Measurements from ENCODE around the gene APOBEC3B. TPM values are rescaled to one million over a fixed set of nuclear protein-coding genes. Genes with fewer than 3 reads are reported as not detected.

The APOBEC3B gene
- polyA plus RNA-seq, 1 donor from 2014 or later, result not detected

DNA sequence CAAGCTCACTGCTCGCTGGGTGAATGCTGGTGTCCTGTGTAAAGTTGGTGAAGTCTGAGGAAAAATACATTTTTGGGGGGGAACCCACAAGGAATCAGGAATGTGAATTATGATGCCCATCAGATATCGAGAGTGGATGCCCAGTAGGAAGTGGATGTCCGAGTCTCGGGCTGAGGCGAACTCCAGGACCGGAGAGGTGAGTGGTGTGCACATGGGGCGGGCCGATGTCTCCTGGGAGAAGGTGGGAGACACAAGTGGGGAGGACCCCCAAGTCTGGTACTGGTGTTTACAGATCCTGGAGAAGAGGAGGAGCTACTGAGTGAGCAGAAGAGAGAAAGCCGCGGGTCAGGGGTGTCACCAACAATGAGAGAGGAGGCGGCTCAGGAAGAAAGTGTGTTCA is 43.9 kb upstream of the APOBEC3B start:
- TF ChIP-seq, protein P1, sequence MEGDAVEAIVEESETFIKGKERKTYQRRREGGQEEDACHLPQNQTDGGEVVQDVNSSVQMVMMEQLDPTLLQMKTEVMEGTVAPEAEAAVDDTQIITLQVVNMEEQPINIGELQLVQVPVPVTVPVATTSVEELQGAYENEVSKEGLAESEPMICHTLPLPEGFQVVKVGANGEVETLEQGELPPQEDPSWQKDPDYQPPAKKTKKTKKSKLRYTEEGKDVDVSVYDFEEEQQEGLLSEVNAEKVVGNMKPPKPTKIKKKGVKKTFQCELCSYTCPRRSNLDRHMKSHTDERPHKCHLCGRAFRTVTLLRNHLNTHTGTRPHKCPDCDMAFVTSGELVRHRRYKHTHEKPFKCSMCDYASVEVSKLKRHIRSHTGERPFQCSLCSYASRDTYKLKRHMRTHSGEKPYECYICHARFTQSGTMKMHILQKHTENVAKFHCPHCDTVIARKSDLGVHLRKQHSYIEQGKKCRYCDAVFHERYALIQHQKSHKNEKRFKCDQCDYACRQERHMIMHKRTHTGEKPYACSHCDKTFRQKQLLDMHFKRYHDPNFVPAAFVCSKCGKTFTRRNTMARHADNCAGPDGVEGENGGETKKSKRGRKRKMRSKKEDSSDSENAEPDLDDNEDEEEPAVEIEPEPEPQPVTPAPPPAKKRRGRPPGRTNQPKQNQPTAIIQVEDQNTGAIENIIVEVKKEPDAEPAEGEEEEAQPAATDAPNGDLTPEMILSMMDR (IDR thresholded peaks at IDR 0.05; ENCODE audit: poor library complexity, severe bottlenecking), result no peak
- no peak for TF ChIP-seq RAD21 (conservative IDR thresholded peaks at IDR 0.05)
- TF ChIP-seq SMC3 (conservative IDR thresholded peaks at IDR 0.05; ENCODE audit: poor library complexity), result no peak
- TF ChIP-seq, protein P2, sequence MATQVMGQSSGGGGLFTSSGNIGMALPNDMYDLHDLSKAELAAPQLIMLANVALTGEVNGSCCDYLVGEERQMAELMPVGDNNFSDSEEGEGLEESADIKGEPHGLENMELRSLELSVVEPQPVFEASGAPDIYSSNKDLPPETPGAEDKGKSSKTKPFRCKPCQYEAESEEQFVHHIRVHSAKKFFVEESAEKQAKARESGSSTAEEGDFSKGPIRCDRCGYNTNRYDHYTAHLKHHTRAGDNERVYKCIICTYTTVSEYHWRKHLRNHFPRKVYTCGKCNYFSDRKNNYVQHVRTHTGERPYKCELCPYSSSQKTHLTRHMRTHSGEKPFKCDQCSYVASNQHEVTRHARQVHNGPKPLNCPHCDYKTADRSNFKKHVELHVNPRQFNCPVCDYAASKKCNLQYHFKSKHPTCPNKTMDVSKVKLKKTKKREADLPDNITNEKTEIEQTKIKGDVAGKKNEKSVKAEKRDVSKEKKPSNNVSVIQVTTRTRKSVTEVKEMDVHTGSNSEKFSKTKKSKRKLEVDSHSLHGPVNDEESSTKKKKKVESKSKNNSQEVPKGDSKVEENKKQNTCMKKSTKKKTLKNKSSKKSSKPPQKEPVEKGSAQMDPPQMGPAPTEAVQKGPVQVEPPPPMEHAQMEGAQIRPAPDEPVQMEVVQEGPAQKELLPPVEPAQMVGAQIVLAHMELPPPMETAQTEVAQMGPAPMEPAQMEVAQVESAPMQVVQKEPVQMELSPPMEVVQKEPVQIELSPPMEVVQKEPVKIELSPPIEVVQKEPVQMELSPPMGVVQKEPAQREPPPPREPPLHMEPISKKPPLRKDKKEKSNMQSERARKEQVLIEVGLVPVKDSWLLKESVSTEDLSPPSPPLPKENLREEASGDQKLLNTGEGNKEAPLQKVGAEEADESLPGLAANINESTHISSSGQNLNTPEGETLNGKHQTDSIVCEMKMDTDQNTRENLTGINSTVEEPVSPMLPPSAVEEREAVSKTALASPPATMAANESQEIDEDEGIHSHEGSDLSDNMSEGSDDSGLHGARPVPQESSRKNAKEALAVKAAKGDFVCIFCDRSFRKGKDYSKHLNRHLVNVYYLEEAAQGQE (IDR thresholded peaks at IDR 0.05; ENCODE audit: borderline replicate concordance), result no peak
- no peak for TF ChIP-seq TAF1 (IDR thresholded peaks at IDR 0.05; ENCODE audit: low read depth)
- no peak for TF ChIP-seq EZH2 (IDR thresholded peaks at IDR 0.05; ENCODE audit: borderline replicate concordance, insufficient read depth, low read length, poor library complexity, severe bottlenecking)
- Histone ChIP-seq H3K27me3 (ENCODE audit: insufficient read depth, low read depth, low read length) (no peaks in the 10 kb centered on the region), H3K9me2 (ENCODE audit: insufficient read depth, low read length) (no peaks in the 10 kb centered on the region), H3K4me3 (ENCODE audit: low read length) (no peak overlapping the region), H3K9ac (ENCODE audit: low read length) (no peak overlapping the region), H3F3A (ENCODE audit: insufficient read depth, low read length, poor library complexity, severe bottlenecking) (no peaks in the 10 kb centered on the region), H3K27ac (ENCODE audit: low read length) (no peak overlapping the region), H3K79me2 (replicated peaks; ENCODE audit: insufficient read depth, low read length) (no peaks in the 10 kb centered on the region), H3K9me3 (ENCODE audit: low read length) (no peaks in the 10 kb centered on the region), H2AFZ (ENCODE audit: low read depth, low read length) (no peak overlapping the region), H3K36me3 (ENCODE audit: insufficient read depth, low read length) (no peaks in the 10 kb centered on the region), H3K4me2 (ENCODE audit: low read length) (no peak overlapping the region), H4K20me1 (ENCODE audit: insufficient read depth) (no peaks in the 10 kb centered on the region)

DNA sequence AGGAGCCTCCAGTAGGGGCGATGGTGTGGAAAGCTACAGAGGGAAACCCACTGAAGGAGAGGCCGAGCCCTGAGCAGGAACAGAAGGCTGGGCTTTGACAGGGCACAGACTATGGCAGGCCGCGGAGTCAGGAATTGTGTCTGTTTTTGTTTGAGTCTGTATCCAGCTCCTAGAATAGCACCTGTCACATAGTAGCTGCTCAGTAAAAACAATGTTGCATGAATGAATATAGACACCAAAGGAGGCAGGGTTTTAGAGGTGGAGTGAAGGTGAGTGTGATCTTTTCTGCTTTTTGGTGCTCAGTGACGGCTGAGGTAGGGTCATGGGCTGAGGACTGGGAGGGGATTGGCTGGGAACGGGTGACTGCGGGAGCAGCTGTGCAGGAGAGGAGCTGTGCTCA is 43.2 kb upstream of the APOBEC3B start:
- no peaks in the 10 kb centered on the region for H3K9me3 ChIP-seq (ENCODE audit: low read length)
- no peaks in the 10 kb centered on the region for H3K79me2 ChIP-seq (replicated peaks; ENCODE audit: insufficient read depth, low read length)
- no peak overlapping the region for H3K4me2 ChIP-seq (ENCODE audit: low read length)
- no peak overlapping the region for H2AFZ ChIP-seq (ENCODE audit: low read depth, low read length)
- no peak for TF ChIP-seq EZH2 (IDR thresholded peaks at IDR 0.05; ENCODE audit: borderline replicate concordance, insufficient read depth, low read length, poor library complexity, severe bottlenecking)
- TF ChIP-seq, protein P2 (IDR thresholded peaks at IDR 0.05; ENCODE audit: borderline replicate concordance), result no peak
- TF ChIP-seq SMC3 (conservative IDR thresholded peaks at IDR 0.05; ENCODE audit: poor library complexity), result no peak
- no peak for TF ChIP-seq MXI1 (conservative IDR thresholded peaks at IDR 0.05; ENCODE audit: poor library complexity, severe bottlenecking)
- no peak for TF ChIP-seq TAF1 (IDR thresholded peaks at IDR 0.05; ENCODE audit: low read depth)
- TF ChIP-seq RAD21 (conservative IDR thresholded peaks at IDR 0.05), result no peak
- no peak for TF ChIP-seq EP300 (conservative IDR thresholded peaks at IDR 0.05; ENCODE audit: poor library complexity, severe bottlenecking)
- TF ChIP-seq, protein P1 (IDR thresholded peaks at IDR 0.05; ENCODE audit: poor library complexity, severe bottlenecking), result no peak
- TF ChIP-seq POLR2AphosphoS5 (IDR thresholded peaks at IDR 0.05), result no peak
- no peaks in the 10 kb centered on the region for H3F3A ChIP-seq (ENCODE audit: insufficient read depth, low read length, poor library complexity, severe bottlenecking)
- H4K20me1 ChIP-seq (ENCODE audit: insufficient read depth), result no peaks in the 10 kb centered on the region
- no peaks in the 10 kb centered on the region for H3K27me3 ChIP-seq (ENCODE audit: insufficient read depth, low read depth, low read length)
- no peak overlapping the region for H3K27ac ChIP-seq (ENCODE audit: low read length)
- H3K9me2 ChIP-seq (ENCODE audit: insufficient read depth, low read length), result no peaks in the 10 kb centered on the region
- H3K9ac ChIP-seq (ENCODE audit: low read length), result no peak overlapping the region
- no peaks in the 10 kb centered on the region for H3K36me3 ChIP-seq (ENCODE audit: insufficient read depth, low read length)
- H3K4me3 ChIP-seq (ENCODE audit: low read length), result no peak overlapping the region

Data from neural cell (in vitro differentiated cells).